HEK293 (cell line): ENCODE results near the gene HOXA6.

Experiments used
- EGR2 ChIP-seq: fragments of 450-650 bp; formaldehyde crosslinking; IDR thresholded peaks from 2 replicates; pipeline ENCODE4 v1.5.1; 2016; ENCODE audit warnings: low read depth, missing biosample characterization, missing genetic modification characterization
- HOXC10 ChIP-seq: sonication (generic); formaldehyde crosslinking; IDR thresholded peaks from 2 replicates; pipeline ENCODE4 v1.8.1; 2023; ENCODE audit warnings: mild to moderate bottlenecking, missing genetic modification reagents
- OSR2 ChIP-seq: fragments of 450-650 bp; formaldehyde crosslinking; IDR thresholded peaks from 2 replicates; pipeline ENCODE4 v1.5.1; 2016; ENCODE audit warnings: missing biosample characterization, missing genetic modification characterization
- WT1 ChIP-seq: fragments of 450-650 bp; formaldehyde crosslinking; IDR thresholded peaks from 2 replicates; pipeline ENCODE4 v1.5.1; 2016; ENCODE audit warnings: missing biosample characterization, missing genetic modification characterization
- ZFP69B ChIP-seq: fragments of 450-650 bp; formaldehyde crosslinking; IDR thresholded peaks from 2 replicates; pipeline ENCODE4 v1.5.1; 2016; ENCODE audit warnings: missing biosample characterization, missing genetic modification characterization
- ZNF10 ChIP-seq: fragments of 450-650 bp; formaldehyde crosslinking; IDR thresholded peaks from 2 replicates; pipeline ENCODE4 v1.5.1; 2017; ENCODE audit warnings: missing biosample characterization, missing genetic modification characterization
- ZNF16 ChIP-seq: fragments of 450-650 bp; formaldehyde crosslinking; IDR thresholded peaks from 2 replicates; pipeline ENCODE4 v1.5.1; 2016; ENCODE audit warnings: low read depth, missing biosample characterization, missing genetic modification characterization
- ZNF169 ChIP-seq: fragments of 450-650 bp; formaldehyde crosslinking; IDR thresholded peaks from 2 replicates; pipeline ENCODE4 v1.5.1; 2016; ENCODE audit warnings: missing biosample characterization, missing genetic modification characterization
- ZNF175 ChIP-seq: fragments of 450-650 bp; formaldehyde crosslinking; IDR thresholded peaks from 2 replicates; pipeline ENCODE4 v1.5.1; 2016; ENCODE audit warnings: missing biosample characterization, missing genetic modification characterization
- ZNF202 ChIP-seq: fragments of 450-650 bp; formaldehyde crosslinking; IDR thresholded peaks from 2 replicates; pipeline ENCODE4 v1.5.1; 2016; ENCODE audit warnings: missing biosample characterization, missing genetic modification characterization, borderline replicate concordance
- ZNF292 ChIP-seq: fragments of 450-650 bp; formaldehyde crosslinking; IDR thresholded peaks from 2 replicates; pipeline ENCODE4 v1.5.1; 2016; ENCODE audit warnings: low read depth, missing biosample characterization, missing genetic modification characterization, borderline replicate concordance
- ZNF302 ChIP-seq: fragments of 450-650 bp; formaldehyde crosslinking; IDR thresholded peaks from 2 replicates; pipeline ENCODE4 v1.5.1; 2016; ENCODE audit warnings: missing biosample characterization, missing genetic modification characterization, low read depth
- ZNF426 ChIP-seq: fragments of 450-650 bp; formaldehyde crosslinking; IDR thresholded peaks from 2 replicates; pipeline ENCODE4 v1.5.1; 2017; ENCODE audit warnings: missing biosample characterization, missing genetic modification characterization, mild to moderate bottlenecking, inconsistent platforms, moderate library complexity
- ZNF530 ChIP-seq: fragments of 450-650 bp; formaldehyde crosslinking; IDR thresholded peaks from 2 replicates; pipeline ENCODE4 v1.5.1; 2016; ENCODE audit warnings: low read depth, missing biosample characterization, missing genetic modification characterization
- ZNF549 ChIP-seq: fragments of 450-650 bp; IDR thresholded peaks from 2 replicates; pipeline ENCODE4 v1.5.1; 2018; ENCODE audit warnings: missing biosample characterization, missing genetic modification characterization, mild to moderate bottlenecking, inconsistent platforms, moderate library complexity
- ZNF621 ChIP-seq: fragments of 450-650 bp; formaldehyde crosslinking; IDR thresholded peaks from 2 replicates; pipeline ENCODE4 v1.5.1; 2017; ENCODE audit warnings: missing biosample characterization, missing genetic modification characterization
- ZNF677 ChIP-seq: fragments of 450-650 bp; IDR thresholded peaks from 2 replicates; pipeline ENCODE4 v1.5.0; 2018; ENCODE audit warnings: missing biosample characterization, mild to moderate bottlenecking, missing genetic modification characterization, moderate library complexity
- ZNF768 ChIP-seq: fragments of 450-650 bp; formaldehyde crosslinking; IDR thresholded peaks from 2 replicates; pipeline ENCODE4 v1.5.1; 2018; ENCODE audit warnings: missing biosample characterization, mild to moderate bottlenecking, missing genetic modification characterization
- TF ChIP-seq, protein P1 (sequence below): fragments of 450-650 bp; formaldehyde crosslinking; conservative IDR thresholded peaks from 2 replicates; pipeline ENCODE4 v1.5.1; 2016; ENCODE audit warnings: low read depth, missing biosample characterization, missing genetic modification characterization
- TF ChIP-seq, protein P2 (sequence below): fragments of 450-650 bp; formaldehyde crosslinking; IDR thresholded peaks from 2 replicates; pipeline ENCODE4 v1.5.1; 2016; ENCODE audit warnings: missing biosample characterization, missing genetic modification characterization
- TF ChIP-seq, protein P3 (sequence below): fragments of 450-650 bp; formaldehyde crosslinking; IDR thresholded peaks from 2 replicates; pipeline ENCODE4 v1.5.1; 2016; ENCODE audit warnings: missing biosample characterization, missing genetic modification characterization
- TF ChIP-seq, protein P4 (sequence below): sonication (generic); formaldehyde crosslinking; IDR thresholded peaks from 2 replicates; pipeline ENCODE4 v1.8.1; 2022; ENCODE audit warnings: mild to moderate bottlenecking, moderate library complexity, missing genetic modification reagents

The HOXA6 gene

DNA sequence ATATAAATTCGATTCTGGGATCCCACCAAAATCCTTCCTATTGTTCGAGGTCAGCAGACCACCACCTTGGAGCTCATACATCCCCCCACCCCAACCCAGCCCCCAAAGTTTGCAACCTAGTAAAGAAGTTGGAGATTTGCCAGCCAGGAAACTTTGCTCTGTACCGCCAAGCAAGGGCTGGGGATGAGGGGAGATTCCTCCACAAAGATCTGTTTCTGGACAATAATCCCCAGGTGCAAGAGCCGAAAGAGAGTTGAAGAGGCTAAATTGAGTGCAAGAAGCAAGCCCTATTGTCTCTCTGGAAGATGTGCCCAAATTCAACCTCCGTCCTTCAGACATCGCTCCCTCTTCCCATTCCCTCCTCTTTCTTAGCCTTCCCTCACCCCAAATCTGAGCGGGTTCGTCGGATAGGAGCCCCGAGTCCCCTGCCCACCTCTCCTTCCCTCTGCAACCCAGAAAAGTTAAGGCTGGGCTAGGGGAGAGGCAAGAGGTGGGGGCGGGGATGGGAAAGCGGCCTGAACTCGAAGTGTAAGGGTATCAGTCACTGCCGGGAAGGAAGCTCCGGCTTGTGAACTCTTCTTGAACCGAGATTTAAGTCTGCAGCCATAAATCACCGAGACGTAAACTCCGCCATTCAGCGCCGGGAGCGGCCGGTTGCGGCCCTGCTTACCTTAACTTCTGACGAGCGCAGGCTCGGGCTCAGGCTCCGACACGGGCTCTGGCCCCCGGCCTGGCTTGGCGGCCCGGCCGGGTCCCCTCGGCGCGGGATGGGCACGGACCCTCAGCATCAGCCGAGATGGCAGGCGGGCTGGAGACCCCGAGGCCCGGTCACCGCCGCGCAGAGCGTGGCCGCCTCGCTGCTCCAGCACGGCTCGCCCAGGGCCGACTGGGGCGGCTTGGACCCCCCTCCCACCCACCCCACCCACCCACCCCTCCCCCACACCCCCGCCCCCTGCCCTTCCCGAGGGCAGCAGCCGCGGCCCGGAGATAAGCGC, 34.3 kb downstream of the HOXA6 start (continued):
- TF ChIP-seq ZNF621 (tag by site-specific recombination) (no peak), ZNF302 (tag by site-specific recombination) (no peak), WT1 (tag by site-specific recombination) (0 out of 2 replicates have a peak, but pooled peaks have one; percentile 30), ZNF530 (tag by site-specific recombination) (no peak), OSR2 (tag by site-specific recombination) (peak; percentile 53; the same call in 1 of the 2 replicates), ZNF768 (tag by site-specific recombination) (no peak), ZNF10 (tag by site-specific recombination) (no peak), ZNF292 (tag by site-specific recombination) (no peak), ZNF202 (no peak), ZNF169 (tag by site-specific recombination) (no peak), ZNF677 (tag by site-specific recombination) (no peak), ZNF16 (tag by site-specific recombination) (no peak), ZNF426 (tag by site-specific recombination) (no peak), EGR2 (no peak), ZNF549 (tag by site-specific recombination) (no peak), ZNF175 (tag by site-specific recombination) (no peak), ZFP69B (tag by site-specific recombination) (no peak), HOXC10 (CRISPR knock-in tag) (no peak)
- TF ChIP-seq, protein P1, sequence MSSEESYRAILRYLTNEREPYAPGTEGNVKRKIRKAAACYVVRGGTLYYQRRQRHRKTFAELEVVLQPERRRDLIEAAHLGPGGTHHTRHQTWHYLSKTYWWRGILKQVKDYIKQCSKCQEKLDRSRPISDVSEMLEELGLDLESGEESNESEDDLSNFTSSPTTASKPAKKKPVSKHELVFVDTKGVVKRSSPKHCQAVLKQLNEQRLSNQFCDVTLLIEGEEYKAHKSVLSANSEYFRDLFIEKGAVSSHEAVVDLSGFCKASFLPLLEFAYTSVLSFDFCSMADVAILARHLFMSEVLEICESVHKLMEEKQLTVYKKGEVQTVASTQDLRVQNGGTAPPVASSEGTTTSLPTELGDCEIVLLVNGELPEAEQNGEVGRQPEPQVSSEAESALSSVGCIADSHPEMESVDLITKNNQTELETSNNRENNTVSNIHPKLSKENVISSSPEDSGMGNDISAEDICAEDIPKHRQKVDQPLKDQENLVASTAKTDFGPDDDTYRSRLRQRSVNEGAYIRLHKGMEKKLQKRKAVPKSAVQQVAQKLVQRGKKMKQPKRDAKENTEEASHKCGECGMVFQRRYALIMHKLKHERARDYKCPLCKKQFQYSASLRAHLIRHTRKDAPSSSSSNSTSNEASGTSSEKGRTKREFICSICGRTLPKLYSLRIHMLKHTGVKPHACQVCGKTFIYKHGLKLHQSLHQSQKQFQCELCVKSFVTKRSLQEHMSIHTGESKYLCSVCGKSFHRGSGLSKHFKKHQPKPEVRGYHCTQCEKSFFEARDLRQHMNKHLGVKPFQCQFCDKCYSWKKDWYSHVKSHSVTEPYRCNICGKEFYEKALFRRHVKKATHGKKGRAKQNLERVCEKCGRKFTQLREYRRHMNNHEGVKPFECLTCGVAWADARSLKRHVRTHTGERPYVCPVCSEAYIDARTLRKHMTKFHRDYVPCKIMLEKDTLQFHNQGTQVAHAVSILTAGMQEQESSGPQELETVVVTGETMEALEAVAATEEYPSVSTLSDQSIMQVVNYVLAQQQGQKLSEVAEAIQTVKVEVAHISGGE (tag by site-specific recombination), result no peak
- TF ChIP-seq, protein P2, sequence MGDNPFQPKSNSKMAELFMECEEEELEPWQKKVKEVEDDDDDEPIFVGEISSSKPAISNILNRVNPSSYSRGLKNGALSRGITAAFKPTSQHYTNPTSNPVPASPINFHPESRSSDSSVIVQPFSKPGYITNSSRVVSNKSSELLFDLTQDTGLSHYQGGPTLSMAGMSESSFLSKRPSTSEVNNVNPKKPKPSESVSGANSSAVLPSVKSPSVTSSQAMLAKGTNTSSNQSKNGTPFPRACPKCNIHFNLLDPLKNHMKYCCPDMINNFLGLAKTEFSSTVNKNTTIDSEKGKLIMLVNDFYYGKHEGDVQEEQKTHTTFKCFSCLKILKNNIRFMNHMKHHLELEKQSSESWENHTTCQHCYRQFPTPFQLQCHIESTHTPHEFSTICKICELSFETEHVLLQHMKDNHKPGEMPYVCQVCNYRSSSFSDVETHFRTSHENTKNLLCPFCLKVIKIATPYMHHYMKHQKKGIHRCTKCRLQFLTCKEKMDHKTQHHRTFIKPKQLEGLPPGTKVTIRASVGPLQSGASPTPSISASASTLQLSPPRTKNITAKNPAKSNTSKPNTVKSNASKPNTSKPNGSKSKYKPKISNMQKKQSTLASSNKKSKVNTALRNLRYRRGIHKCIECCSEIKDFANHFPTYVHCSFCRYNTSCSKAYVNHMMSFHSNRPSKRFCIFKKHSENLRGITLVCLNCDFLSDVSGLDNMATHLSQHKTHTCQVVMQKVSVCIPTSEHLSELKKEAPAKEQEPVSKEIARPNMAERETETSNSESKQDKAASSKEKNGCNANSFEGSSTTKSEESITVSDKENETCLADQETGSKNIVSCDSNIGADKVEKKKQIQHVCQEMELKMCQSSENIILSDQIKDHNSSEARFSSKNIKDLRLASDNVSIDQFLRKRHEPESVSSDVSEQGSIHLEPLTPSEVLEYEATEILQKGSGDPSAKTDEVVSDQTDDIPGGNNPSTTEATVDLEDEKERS (tag by site-specific recombination), result no peak
- TF ChIP-seq, protein P3, sequence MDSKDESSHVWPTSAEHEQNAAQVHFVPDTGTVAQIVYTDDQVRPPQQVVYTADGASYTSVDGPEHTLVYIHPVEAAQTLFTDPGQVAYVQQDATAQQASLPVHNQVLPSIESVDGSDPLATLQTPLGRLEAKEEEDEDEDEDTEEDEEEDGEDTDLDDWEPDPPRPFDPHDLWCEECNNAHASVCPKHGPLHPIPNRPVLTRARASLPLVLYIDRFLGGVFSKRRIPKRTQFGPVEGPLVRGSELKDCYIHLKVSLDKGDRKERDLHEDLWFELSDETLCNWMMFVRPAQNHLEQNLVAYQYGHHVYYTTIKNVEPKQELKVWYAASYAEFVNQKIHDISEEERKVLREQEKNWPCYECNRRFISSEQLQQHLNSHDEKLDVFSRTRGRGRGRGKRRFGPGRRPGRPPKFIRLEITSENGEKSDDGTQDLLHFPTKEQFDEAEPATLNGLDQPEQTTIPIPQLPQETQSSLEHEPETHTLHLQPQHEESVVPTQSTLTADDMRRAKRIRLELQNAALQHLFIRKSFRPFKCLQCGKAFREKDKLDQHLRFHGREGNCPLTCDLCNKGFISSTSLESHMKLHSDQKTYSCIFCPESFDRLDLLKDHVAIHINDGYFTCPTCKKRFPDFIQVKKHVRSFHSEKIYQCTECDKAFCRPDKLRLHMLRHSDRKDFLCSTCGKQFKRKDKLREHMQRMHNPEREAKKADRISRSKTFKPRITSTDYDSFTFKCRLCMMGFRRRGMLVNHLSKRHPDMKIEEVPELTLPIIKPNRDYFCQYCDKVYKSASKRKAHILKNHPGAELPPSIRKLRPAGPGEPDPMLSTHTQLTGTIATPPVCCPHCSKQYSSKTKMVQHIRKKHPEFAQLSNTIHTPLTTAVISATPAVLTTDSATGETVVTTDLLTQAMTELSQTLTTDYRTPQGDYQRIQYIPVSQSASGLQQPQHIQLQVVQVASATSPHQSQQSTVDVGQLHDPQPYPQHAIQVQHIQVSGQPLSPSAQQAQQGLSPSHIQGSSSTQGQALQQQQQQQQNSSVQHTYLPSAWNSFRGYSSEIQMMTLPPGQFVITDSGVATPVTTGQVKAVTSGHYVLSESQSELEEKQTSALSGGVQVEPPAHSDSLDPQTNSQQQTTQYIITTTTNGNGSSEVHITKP, result no peak
- TF ChIP-seq, protein P4, sequence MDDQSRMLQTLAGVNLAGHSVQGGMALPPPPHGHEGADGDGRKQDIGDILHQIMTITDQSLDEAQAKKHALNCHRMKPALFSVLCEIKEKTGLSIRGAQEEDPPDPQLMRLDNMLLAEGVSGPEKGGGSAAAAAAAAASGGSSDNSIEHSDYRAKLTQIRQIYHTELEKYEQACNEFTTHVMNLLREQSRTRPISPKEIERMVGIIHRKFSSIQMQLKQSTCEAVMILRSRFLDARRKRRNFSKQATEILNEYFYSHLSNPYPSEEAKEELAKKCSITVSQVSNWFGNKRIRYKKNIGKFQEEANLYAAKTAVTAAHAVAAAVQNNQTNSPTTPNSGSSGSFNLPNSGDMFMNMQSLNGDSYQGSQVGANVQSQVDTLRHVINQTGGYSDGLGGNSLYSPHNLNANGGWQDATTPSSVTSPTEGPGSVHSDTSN (CRISPR knock-in tag), result no peak
